SIG-M5 treated with dmso at 0.1 percent for 504 hours (cell line): ENCODE measurements around the gene IFT22.
"Not testable (repeated sequence)": the region's sequence is repeated elsewhere in the genome, so short reads cannot be mapped to it uniquely, and the experiment has no call there.

Experiments
- DNase-seq: peaks from one replicate; lab custom pipeline; 2025; ENCODE audit not compliant: unreplicated experiment; lab: John Stamatoyannopoulos, UW

The IFT22 gene

DNA sequence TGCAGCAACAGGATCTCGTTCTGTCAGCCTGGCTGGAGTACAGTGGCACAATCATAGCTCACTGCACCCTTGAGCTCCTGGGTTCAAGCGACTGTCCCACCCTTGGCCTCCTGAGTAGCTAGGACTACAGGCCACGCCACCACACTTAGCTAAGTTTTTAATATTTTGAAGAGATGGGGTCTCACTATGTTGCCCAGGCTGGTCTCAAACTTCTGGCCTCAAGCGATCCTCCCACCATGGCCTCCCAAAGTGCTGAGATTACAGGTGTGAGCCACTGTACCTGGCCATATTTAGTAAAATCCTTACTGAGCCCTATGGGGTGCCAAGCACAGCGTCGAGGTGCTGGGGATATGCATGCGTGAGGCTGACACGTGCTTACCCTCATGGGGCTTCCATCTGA lies 40.7 kb downstream of the IFT22 start:
- DNase-seq, result not testable (repeated sequence)

GRCh38 chr7:101278461-101279292 lies 42.9 kb downstream of the IFT22 start:
- no peak for DNase-seq

DNA sequence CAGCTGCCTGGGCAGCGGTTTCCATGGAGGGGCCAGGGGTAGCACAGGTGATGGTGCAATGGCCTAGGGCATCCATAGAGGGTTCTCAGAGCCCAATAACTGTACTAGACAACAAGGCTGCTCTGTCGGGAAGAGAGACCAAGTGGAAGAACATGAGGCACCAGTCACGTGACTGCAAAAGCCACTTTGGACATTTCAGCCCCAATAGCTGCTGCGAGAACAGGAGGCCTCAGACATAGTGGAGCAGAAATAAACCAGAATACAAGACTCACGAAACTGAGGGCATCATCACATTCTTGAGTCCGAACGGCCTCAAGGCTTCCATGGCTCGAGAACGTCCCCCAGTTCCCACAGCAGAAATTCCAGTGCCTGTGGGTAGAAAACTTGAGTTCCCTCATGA lies 44.5 kb downstream of the IFT22 start:
- DNase-seq, result no peak

DNA sequence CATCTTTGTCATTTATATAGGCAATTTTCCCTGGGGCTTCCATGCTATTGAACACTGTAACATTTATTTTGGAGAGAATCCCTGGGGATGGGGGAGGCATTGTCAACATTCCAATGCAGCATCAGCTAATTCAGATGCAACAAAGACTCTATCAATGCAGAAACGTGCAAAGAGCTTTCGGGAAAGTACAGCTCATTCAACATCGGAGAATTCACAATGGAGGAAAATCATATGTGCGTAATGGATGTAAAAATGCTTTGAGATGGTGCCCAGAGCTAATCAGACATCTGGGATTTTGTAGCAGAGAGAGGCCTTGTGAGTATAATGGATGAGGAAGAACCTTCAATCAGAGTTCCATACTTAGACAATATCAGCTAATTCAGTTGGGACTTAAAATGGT lies 48.4 kb downstream of the IFT22 start:
- no peak for DNase-seq

GRCh38 chr7:101271021-101271420 lies 50.6 kb downstream of the IFT22 start:
- no peak for DNase-seq

DNA sequence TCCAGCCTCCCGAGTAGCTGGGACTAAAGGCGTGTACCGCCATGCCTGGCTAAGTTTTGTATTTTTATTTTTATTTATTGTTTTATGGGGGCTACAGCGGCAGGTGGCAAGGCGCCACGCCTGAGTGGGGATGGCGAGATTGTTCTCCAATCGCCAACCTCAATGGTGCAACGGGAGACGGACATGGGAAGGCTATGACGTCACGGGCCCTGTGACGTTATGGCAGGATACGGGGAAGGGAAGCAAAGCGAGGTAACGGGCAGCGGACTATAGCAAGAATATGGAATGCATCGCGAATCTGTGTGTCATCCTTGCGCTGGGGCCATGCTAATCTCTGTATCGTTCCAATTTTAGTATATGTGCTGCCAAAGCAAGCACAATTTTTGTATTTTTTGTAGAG lies 51.9 kb downstream of the IFT22 start:
- no peak for DNase-seq

DNA sequence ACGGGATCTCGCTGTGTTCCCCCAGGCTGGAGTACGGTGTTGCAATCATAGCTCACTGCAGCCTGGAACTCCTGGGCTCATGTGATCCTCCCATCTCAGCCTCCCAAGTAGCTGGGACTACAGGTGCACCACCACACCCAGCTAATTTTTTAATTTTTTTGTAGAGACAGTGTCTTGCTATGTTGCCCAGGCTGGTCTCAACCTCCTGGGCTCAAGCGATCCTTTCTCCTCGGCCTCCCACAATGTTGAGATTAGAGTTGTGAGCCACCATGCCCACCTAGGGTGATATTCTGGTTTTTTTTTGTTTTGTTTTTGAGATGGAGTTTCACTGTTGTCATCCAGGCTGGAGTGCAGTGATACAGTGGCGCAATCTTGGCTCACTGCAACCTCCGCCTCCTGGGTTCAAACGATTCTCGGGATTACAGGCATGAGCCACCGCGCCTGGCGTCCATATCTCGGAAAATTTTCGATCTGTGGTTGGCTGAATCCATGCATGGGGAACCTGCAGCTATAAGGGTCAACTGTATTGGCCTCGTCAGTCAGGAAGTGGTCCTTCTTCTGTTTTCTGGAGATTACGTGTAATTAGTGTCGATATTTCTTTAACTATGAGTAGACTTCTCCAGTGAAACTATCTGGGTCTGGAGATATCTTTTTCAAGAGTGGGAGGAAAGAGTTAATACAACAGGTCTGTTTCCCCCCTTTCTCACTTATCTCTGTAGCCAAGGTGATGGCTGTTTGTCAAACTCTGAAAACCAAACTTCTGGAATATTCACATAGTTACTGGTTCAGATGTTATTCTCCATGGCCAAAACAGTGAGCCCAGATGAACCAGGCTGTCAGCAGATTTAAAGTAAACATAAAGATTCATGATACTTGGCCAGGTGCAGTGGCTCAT lies 55.7 kb downstream of the IFT22 start:
- DNase-seq, result no peak

- not testable (repeated sequence) for DNase-seq
Observed at GRCh38 chr7:101264102-101264706, 57.4 kb downstream of the IFT22 start.
